GM18526 (cell line): Measurements from ENCODE around the gene ZNFX1.

ENCODE experiments used
- POLR2A ChIP-seq: IDR thresholded peaks from 3 replicates; pipeline ENCODE4 v1.6.1; 2011; ENCODE audit not compliant: insufficient read length; ENCODE audit errors: extremely low read depth

Gene ZNFX1

DNA sequence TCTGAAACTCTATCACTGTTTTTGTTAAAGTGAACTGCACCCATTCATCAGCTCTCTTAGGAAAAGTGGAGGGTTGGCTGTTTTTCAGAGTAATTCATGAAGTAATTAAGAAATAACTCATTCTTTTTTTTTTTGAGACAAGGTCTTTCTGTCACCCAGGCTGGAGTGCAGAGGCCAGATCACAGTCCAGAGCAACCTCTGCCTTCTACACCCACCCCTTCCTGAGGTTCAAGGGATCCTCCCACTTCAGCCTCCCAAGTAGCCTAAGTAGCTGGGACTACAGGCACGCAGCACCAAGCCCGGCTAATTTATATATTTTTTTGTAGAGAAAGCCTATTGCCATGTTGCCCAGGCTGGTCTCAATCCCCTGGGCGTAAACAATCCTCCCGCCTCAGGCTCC lies 2.6 kb downstream of the ZNFX1 start:
- no peak for TF ChIP-seq POLR2A

DNA sequence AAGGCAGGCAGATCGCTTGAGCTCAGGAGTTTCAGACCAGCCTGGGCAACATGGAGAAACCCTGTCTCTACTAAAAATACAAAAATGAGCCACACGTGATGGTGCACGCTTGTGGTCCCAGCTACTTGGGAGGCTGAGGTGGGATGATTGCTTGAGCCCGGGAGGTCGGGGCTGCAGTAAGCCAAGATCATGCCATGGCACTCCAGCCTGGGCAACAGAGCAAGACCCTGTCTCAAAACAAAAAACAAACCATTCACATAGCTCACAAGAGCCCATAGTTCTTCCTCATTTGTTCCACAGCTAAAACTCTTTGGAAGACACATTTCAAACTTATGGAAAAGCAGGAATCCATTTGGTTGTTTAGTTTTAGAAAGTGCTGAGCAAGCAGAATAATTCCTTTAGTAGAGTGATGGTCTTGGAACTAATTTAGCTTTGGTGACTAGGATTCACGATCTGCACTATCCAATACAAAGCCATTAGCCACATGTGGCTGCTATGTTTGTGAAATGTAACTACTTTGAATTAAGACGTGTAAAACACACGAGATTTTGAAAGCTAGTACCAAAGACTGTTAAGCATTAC lies 4.1 kb downstream of the ZNFX1 start:
- no peak for TF ChIP-seq POLR2A

DNA sequence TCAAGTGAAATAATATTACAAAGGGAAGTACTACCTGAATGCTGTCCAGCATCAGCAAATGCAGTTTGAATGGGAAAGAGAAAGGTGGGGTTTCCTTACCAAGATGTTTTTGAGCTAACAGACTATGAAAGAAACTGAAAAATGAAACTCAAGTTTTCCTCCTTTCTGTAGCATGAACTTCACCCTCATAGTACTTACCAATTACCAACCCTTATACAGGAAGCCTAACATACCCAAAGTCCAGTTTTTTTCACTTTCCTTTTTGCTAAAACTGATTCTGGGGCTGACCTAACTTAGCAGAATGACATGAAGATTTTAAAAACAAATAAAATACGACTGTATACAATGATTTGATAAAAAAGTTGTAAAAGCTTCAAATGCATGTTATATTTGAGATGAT lies 5.2 kb downstream of the ZNFX1 start:
- TF ChIP-seq POLR2A = no peak

DNA sequence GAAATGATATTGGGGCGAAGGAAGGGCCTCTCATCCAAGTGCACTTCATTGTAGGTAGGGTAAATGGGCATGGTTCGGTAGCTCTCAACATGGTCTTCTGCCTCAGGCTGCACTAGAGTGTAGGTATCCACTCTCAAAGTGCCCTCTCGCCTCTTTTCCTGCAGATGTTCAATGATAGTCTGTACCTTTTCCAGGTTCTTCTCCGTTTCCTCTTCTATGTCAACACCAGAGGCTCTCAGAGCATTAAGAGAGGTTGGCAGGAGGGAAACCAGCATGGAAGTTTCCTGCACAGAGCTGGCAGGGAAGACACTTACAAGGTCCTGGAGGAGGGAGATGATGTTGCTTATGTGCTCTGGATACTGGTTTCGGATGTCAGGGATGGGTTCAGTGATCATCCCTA lies 7.1 kb downstream of the ZNFX1 start:
- TF ChIP-seq POLR2A = no peak

DNA sequence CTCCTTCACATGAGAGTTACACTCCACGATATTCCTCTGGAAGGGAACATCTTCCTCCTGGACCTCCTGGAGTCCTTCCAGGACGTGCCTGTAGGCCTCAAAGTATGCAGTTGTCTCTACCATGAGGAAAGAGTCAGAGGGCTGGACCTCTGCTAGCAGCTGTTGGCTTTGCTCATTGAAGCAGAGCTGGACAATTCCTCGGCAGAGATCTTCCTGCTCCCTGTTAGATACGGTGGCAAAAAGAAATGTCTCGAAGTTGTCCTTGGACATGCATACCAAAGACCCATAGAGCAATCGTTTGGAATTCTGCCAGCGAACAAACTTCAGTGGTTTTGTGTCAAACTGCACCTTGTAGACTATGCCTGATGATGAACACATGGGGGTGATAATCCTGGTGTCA lies 7.7 kb downstream of the ZNFX1 start:
- TF ChIP-seq POLR2A = no peak

DNA sequence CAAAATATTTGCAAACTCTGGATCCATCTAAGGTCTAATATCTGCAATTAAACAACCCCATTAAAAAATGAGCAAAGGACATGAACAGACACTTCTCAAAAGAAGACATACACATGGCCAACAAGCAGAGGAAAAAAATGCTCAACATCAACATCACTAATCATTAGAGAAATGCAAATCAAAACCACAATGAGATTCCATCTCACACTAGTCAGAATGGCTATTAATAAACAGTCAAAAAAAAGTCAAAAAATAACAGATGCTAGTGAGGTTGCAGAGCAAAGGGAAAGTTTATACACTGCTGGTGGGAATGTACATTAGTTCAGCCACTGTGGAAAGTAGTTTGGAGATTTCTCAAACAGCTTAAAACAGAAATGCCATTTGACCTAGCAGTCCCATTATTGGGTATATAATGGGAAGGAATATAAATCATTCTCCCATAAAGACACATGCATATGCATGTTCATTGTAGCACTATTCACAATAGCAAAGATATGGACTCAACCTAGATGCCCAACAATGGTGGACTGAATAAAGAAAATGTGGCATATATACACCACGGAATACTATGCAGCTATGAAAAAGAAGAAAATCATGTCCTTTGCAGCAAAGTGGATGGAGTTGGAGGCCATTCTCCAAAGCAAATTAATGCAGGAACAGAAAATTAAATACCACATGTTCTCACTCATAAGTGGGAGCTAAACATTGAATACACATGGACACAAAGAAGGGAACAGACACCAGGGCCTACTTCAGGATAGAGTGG lies 9.1 kb downstream of the ZNFX1 start:
- no peak for TF ChIP-seq POLR2A

DNA sequence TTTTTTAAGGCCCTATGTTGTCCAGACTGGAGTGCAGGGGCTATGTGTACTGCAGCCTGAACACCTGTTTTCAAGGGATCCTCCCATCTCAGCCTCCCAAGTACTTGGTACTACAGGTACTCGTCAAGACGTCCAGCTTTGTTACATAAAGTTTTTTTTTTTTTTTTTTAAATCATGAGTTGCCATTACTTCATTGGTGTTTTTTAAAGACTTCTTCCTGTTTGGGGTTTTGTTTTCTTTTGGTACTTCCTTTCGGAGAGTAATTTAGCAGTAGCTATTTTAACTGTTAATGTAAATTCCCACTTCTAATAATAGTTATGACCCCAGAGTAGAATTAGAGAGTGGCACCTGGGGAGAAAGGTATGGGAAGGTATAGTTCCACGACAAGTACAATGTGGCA lies 10.5 kb downstream of the ZNFX1 start:
- no peak for TF ChIP-seq POLR2A

DNA sequence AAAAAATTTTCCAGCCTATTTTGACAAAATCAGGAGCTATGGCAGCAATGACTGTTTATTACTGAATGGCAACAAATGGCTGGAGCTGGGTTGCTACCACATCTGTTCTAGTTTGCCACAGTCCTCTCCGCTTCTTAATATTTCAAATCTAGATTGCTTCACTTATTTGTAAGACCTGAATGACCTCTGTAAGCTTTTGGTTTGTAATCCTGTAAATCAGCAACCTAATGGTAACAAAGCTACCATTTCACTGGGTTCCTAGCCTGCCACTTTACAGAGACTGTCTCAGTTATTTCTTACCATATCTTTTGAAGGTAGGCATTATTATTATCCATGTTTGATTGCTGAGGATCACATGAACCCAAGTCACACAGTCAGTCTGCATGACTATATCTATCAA lies 15.4 kb downstream of the ZNFX1 start:
- no peak for TF ChIP-seq POLR2A

DNA sequence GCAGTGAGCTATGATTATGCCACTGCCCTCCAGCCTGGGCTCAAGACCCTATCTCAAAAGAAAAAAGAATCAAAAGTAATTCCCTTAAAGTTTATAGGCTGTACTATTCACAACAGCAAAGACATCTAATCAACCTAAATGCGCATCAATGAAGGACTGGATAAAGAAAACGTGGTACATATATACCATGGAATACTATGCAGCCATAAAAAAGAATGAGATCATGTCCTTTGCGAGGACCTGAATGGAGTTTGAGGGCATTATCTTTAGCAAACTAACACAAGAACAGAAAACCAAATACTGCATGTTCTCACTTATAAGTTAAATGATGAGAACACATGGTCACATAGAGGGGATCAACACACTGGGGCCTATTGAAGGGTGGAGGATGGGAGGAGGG lies 16.7 kb downstream of the ZNFX1 start:
- no peak for TF ChIP-seq POLR2A

DNA sequence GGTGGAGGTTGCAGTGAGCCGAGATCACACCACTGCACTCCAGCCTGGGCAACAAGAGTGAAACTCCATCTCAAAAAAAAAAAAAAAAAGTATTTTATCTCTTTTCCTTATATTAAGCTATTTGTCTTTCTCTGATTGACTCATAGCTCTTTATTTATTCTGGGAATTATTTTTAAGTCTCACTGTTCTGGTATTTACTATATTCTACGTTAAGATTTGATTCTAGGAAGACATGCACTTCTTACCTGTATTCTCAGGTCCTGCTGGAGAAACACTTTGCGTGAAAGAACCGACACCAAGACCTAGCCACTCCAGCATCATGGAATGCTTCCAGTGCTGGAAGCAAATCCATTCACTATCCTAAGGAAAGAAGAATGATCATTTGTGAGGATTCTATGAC lies 17.6 kb downstream of the ZNFX1 start:
- no peak for TF ChIP-seq POLR2A

DNA sequence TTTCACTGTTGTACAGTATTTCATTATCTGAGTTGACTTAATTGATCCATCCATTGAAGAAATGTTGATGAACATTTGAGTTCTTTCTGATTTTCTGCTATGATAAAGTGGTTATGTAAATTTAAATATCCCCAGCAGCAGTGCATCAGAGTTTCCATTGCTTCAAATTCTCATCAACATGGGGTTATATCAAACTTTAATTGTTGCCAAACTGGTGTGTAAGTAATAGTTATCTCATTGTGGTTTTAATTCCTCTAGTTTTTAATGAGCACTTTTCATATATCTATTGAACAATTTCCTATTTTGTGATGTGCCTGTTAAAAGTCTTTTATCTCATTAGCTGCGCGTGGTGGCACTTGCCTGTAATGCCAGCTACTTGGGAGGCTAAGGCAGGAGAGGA lies 18.1 kb downstream of the ZNFX1 start:
- TF ChIP-seq POLR2A = no peak

DNA sequence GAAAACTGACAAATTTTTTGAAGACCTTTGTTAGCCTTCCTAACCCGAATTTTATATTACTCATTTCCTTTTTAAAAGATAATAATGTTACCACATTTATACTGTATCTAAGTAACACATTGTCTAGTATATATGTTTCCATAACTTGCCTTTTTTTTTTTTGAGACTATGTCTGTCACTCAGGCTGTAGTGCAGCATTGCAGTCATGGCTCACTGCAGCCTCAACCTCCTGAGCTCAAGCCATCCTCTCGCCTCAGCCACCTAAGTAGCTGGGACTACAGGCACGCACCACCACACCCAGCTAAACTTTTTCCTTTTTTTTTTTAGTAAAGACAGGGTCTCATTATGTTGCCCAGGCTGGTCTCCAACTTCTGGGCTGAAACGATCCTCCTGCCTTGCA lies 18.6 kb downstream of the ZNFX1 start:
- no peak for TF ChIP-seq POLR2A

DNA sequence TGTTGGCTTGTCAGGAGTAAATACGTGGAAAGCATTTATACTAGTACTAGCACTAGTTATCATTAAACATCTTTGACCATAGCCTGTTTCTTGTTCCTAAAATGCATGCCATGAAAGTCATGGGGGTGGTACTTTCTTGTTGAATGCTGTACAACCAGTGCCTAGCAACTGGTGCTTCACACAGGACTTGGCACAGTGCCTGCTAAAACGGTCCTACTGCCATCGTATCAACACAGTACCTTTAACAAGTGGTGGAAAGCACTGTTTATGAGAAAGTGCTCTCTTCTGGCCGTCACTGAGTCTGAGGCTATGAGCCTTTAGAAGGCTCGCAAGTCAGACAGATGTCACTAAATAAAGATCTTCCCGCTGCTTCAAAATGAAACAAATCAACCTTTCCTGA lies 21.6 kb downstream of the ZNFX1 start:
- no peak for TF ChIP-seq POLR2A

DNA sequence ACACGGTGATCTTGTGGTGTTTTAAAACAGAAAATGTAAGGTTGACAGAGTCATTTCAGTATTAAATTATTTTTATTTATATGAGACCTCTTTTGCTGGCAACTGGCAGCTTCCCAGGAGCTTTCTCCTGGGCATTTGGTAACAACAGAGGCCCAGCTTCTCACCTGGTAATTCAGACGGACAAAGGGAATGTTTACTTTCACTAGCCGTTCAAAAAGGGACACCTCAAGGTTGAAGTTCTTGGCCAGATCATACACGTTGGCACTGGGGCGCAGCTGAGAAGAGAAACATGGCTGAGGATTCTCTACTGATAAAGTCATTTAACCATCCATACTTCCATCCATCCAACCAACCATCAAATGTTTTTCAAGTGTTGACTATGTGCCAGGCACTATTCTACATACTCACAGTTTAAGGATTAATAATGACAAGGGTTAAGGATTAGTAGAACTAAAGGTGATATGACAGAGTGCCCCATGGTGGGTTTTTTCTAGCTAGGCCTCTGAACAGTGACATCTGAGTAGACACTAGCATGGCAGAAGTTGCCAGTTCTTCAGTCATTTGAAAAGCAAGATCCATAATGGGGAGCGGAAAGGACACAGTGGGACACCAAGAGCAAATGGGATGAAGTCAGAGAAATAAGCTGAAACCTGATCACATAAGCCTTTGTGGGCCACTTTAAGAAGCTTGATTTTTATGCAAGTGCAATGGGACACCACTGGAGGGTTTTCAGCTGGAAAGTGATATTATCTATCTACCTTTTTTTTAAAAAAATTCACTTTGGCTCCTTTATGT lies 25.1 kb downstream of the ZNFX1 start:
- no peak for TF ChIP-seq POLR2A

DNA sequence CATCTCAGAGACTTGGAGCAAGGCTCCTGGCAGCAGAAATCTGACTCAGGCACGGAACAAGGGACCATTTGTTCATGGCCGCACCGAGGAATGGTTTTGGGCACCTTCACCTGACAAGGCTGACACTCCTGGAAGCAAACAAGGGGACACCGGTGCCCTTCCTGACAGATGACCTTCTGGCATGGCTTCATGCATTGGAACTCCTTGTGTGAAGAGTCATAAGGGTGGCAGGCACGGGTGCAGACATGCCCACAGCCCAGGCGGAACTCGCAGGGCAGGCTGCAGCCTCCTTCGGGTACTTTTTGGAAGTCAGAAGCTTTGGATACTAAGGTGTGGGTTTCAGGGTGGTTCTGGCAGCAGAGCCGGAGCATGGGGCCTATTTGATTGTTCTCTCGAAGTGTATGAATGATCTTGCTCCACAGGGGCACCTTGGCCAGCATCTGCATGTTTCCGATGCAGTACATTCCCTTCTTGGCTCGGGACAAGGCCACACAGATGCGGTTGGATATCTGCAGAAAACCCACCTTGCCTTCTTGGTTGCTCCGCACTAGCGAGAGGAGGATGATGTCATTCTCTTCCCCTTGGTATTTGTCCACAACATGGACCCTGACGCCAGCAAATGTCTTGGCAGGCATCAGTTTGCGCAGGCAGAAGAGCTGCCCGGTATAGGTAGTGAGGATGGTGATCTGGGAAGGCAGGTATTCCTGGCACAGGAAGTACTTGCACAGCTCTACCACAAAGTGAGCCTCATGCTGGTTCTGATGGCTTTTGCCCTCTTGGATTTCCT lies 28.8 kb downstream of the ZNFX1 start:
- no peak for TF ChIP-seq POLR2A
